HepG2 (cell line): ENCODE data around the gene HMGCR. TPM values are rescaled to one million over a fixed set of nuclear protein-coding genes. Genes with fewer than 3 reads are reported as not detected.

Experiments used
- HDAC2 ChIP-seq: sonication (generic); formaldehyde crosslinking; IDR thresholded peaks from 2 replicates; pipeline ENCODE4 v1.4.0; 2020; ENCODE audit warnings: missing genetic modification reagents
- MNT ChIP-seq: fragments of 450-650 bp; IDR thresholded peaks from 2 replicates; pipeline ENCODE4 v1.6.1; 2016
- PATZ1 ChIP-seq: sonication (generic); formaldehyde crosslinking; IDR thresholded peaks from 2 replicates; pipeline ENCODE4 v1.4.0; 2020; ENCODE audit warnings: missing genetic modification reagents
- SOX6 ChIP-seq, 2 experiments: fragments of 450-650 bp in 1 of 2; sonication (generic) in 1 of 2; formaldehyde crosslinking in 1 of 2; IDR thresholded peaks; 2 replicates each; pipeline versions ENCODE4 v1.4.0 to v1.6.1; 2017 to 2020; ENCODE audit warnings: antibody characterized with exemption in 1 of 2, mild to moderate bottlenecking in 1 of 2, missing genetic modification reagents in 1 of 2
- SRY ChIP-seq: sonication (generic); formaldehyde crosslinking; IDR thresholded peaks from 2 replicates; pipeline ENCODE4 v1.8.0; 2022; ENCODE audit warnings: mild to moderate bottlenecking, missing genetic modification reagents
- ZBTB34 ChIP-seq: sonication (generic); formaldehyde crosslinking; IDR thresholded peaks from 2 replicates; pipeline ENCODE4 v1.8.0; 2022; ENCODE audit warnings: mild to moderate bottlenecking, missing genetic modification reagents
- ZBTB7A ChIP-seq: sonication (generic); formaldehyde crosslinking; IDR thresholded peaks from 2 replicates; pipeline ENCODE4 v1.8.0; 2022; ENCODE audit warnings: mild to moderate bottlenecking, missing genetic modification reagents
- polyA plus RNA-seq, 8 experiments: library from polyadenylated mRNA; depleted of rRNA in 3 of 8; stranded (reverse) in 7 of 8; unstranded in 1 of 8; fragments of >200 nt; fragmentation: Illumina TruSeq in 4 of 8; extraction: Trizol in 4 of 8; gene quantifications; 2 replicates each; pipeline versions ENCODE4 v1.2.1 to v1.2.3, GENCODE V29; 2011 to 2016; ENCODE audit warnings: low read depth in 4 of 8, missing spikeins in 1 of 8, mixed read lengths in 1 of 8; ENCODE audit not compliant: insufficient read depth in 1 of 8
- total RNA-seq, 5 experiments: library from RNA; depleted of rRNA; stranded (reverse); fragments of >200 nt; fragmentation: Illumina TruSeq; extraction: Trizol; gene quantifications; 2 replicates each; pipeline ENCODE4 v1.2.3, GENCODE V29; 2016; ENCODE audit warnings: low read depth in 1 of 5
- TF ChIP-seq, protein P1 (sequence below): sonication (generic); formaldehyde crosslinking; IDR thresholded peaks from one replicate; pipeline ENCODE4 v1.5.1; 2020; ENCODE audit warnings: mild to moderate bottlenecking, missing genetic modification reagents; ENCODE audit errors: not compliant biosample characterization
- TF ChIP-seq, protein P2 (sequence below): sonication (generic); formaldehyde crosslinking; IDR thresholded peaks from 2 replicates; pipeline ENCODE4 v1.4.0; 2020; ENCODE audit warnings: mild to moderate bottlenecking, missing genetic modification reagents
- TF ChIP-seq, protein P3 (sequence below): sonication (generic); formaldehyde crosslinking; IDR thresholded peaks from 2 replicates; pipeline ENCODE4 v1.4.0; 2020; ENCODE audit warnings: missing genetic modification reagents

HMGCR gene
- total and polyA plus RNA-seq, 2 of the 13 experiments (the other 11 are each of a cell fraction or from before 2014, with no cell fraction given), result 43.0 to 144 TPM

- TF ChIP-seq, protein P1, sequence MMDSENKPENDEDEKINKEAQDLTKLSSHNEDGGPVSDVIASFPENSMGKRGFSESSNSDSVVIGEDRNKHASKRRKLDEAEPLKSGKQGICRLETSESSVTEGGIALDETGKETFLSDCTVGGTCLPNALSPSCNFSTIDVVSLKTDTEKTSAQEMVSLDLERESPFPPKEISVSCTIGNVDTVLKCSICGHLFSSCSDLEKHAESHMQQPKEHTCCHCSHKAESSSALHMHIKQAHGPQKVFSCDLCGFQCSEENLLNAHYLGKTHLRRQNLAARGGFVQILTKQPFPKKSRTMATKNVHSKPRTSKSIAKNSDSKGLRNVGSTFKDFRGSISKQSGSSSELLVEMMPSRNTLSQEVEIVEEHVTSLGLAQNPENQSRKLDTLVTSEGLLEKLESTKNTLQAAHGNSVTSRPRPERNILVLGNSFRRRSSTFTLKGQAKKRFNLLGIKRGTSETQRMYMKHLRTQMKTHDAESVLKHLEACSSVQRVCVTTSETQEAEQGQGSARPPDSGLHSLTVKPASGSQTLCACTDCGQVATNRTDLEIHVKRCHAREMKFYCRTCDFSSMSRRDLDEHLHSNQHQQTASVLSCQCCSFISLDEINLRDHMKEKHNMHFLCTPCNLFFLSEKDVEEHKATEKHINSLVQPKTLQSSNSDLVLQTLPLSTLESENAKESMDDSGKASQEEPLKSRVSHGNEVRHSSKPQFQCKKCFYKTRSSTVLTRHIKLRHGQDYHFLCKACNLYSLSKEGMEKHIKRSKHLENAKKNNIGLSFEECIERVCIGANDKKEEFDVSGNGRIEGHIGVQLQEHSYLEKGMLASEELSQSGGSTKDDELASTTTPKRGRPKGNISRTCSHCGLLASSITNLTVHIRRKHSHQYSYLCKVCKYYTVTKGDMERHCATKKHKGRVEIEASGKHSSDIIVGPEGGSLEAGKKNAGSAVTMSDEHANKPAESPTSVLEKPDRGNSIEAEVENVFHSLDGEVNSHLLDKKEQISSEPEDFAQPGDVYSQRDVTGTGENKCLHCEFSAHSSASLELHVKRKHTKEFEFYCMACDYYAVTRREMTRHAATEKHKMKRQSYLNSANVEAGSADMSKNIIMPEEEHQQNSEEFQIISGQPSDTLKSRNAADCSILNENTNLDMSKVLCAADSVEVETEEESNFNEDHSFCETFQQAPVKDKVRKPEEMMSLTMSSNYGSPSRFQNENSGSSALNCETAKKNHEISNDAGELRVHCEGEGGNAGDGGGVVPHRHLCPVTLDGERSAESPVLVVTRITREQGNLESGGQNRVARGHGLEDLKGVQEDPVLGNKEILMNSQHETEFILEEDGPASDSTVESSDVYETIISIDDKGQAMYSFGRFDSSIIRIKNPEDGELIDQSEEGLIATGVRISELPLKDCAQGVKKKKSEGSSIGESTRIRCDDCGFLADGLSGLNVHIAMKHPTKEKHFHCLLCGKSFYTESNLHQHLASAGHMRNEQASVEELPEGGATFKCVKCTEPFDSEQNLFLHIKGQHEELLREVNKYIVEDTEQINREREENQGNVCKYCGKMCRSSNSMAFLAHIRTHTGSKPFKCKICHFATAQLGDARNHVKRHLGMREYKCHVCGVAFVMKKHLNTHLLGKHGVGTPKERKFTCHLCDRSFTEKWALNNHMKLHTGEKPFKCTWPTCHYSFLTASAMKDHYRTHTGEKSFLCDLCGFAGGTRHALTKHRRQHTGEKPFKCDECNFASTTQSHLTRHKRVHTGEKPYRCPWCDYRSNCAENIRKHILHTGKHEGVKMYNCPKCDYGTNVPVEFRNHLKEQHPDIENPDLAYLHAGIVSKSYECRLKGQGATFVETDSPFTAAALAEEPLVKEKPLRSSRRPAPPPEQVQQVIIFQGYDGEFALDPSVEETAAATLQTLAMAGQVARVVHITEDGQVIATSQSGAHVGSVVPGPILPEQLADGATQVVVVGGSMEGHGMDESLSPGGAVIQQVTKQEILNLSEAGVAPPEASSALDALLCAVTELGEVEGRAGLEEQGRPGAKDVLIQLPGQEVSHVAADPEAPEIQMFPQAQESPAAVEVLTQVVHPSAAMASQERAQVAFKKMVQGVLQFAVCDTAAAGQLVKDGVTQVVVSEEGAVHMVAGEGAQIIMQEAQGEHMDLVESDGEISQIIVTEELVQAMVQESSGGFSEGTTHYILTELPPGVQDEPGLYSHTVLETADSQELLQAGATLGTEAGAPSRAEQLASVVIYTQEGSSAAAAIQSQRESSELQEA (CRISPR knock-in tag), result no peak
- TF ChIP-seq, protein P2, sequence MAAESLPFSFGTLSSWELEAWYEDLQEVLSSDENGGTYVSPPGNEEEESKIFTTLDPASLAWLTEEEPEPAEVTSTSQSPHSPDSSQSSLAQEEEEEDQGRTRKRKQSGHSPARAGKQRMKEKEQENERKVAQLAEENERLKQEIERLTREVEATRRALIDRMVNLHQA, result no peak
- TF ChIP-seq, protein P3, sequence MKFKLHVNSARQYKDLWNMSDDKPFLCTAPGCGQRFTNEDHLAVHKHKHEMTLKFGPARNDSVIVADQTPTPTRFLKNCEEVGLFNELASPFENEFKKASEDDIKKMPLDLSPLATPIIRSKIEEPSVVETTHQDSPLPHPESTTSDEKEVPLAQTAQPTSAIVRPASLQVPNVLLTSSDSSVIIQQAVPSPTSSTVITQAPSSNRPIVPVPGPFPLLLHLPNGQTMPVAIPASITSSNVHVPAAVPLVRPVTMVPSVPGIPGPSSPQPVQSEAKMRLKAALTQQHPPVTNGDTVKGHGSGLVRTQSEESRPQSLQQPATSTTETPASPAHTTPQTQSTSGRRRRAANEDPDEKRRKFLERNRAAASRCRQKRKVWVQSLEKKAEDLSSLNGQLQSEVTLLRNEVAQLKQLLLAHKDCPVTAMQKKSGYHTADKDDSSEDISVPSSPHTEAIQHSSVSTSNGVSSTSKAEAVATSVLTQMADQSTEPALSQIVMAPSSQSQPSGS (CRISPR knock-in tag), result 0 out of 2 replicates have a peak, but pooled peaks have one; percentile 60
- TF ChIP-seq SOX6 (IDR thresholded peaks at IDR 0.05) (peak; percentile 98; the same call in 1 of the 2 replicates), SOX6 (CRISPR knock-in tag; IDR thresholded peaks at IDR 0.05) (peak; percentile 100), PATZ1 (CRISPR knock-in tag) (0 out of 2 replicates have a peak, but pooled peaks have one; percentile 21), HDAC2 (CRISPR knock-in tag) (peak; percentile 55; the same call in 1 of the 2 replicates), SRY (CRISPR knock-in tag) (0 out of 2 replicates have a peak, but pooled peaks have one; percentile 36), ZBTB7A (CRISPR knock-in tag) (no peak), MNT (peak; percentile 71), ZBTB34 (CRISPR knock-in tag) (peak; percentile 94)
Measured at GRCh38 chr5:75374394-75374814, 37.4 kb downstream of the HMGCR start (continued).
